Panc1 (cell line): Measurements from ENCODE around the gene ATP8B3. TPM values are rescaled to one million over a fixed set of nuclear protein-coding genes. Genes with fewer than 3 reads are reported as not detected.

Source experiments
- ATAC-seq: fragments of 200-7000 bp; cut with Tn5 transposase; 2 replicates; pipeline ENCODE4 v1.9.1; 2020; ENCODE audit warnings: mild to moderate bottlenecking, moderate library complexity
- BruUV-seq: library from RNA; stranded (reverse); fragments of 400-500 nt; replicated peaks from 2 replicates; lab custom pipeline; 2021; lab: Mats Ljungman, UMichigan
- CTCF ChIA-PET: fragments of 300-600 bp; sonication (Branson Sonifier 250); formaldehyde crosslinking; loops from one replicate; lab custom pipeline; 2022; ENCODE audit warnings: antibody characterized with exemption; lab: Charles Lee
- POLR2A ChIA-PET: fragments of 300-600 bp; sonication (Branson Sonifier 250); formaldehyde crosslinking; loops from one replicate; lab custom pipeline; 2022; ENCODE audit warnings: antibody characterized with exemption; lab: Charles Lee
- DNase-seq: peaks from one replicate; pipeline ENCODE4 v3.0.0-alpha.2; 2010; ENCODE audit warnings: low read depth, low spot score
- H3K27ac ChIP-seq: 2 replicates; pipeline ENCODE4 v1.5.1; 2011; ENCODE audit warnings: mild to moderate bottlenecking, low read length, inconsistent platforms
- H3K27me3 ChIP-seq: fragments of 200-500 bp; sonication (Bioruptor generic); 2 replicates; pipeline ENCODE4 v1.6.0; 2014; ENCODE audit warnings: low read length, inconsistent platforms; ENCODE audit not compliant: control insufficient read depth, insufficient read depth
- H3K36me3 ChIP-seq: fragments of 200-500 bp; sonication (Bioruptor generic); 2 replicates; pipeline ENCODE4 v1.5.1; 2014; ENCODE audit warnings: inconsistent platforms, mild to moderate bottlenecking, low read length, moderate library complexity; ENCODE audit not compliant: control insufficient read depth, insufficient read depth
- H3K4me1 ChIP-seq: 2 replicates; pipeline ENCODE4 v1.5.1; 2011; ENCODE audit warnings: inconsistent platforms, mild to moderate bottlenecking, low read length, moderate library complexity; ENCODE audit not compliant: control insufficient read depth, insufficient read depth
- H3K4me3 ChIP-seq, 2 experiments: 2 replicates each; pipeline ENCODE4 v1.5.1; 2011 to 2012; ENCODE audit warnings: low read depth in 2 of 2, low read length in 2 of 2, mild to moderate bottlenecking in 2 of 2, inconsistent platforms in 1 of 2, moderate library complexity in 1 of 2
- H3K9me3 ChIP-seq: fragments of 200-500 bp; sonication (Bioruptor generic); 2 replicates; pipeline ENCODE4 v1.5.1; 2014; ENCODE audit warnings: low read depth, mild to moderate bottlenecking, inconsistent platforms, low read length, moderate library complexity; ENCODE audit not compliant: control insufficient read depth, insufficient read depth
- POLR2AphosphoS5 ChIP-seq: IDR thresholded peaks from 2 replicates; pipeline ENCODE4 v1.6.1; 2012; ENCODE audit warnings: mild to moderate bottlenecking, low read depth, low read length, moderate library complexity
- SIN3A ChIP-seq: IDR thresholded peaks from 2 replicates; pipeline ENCODE4 v1.6.1; 2012; ENCODE audit warnings: low read depth, mild to moderate bottlenecking, low read length, moderate library complexity, borderline replicate concordance; ENCODE audit not compliant: insufficient read depth
- TCF7L2 ChIP-seq: IDR thresholded peaks from 2 replicates; pipeline ENCODE4 v1.6.1; 2011; ENCODE audit warnings: mild to moderate bottlenecking, low read depth, low read length, inconsistent platforms
- in situ Hi-C: cut with HindIII; loops from 2 replicates; pipeline ENCODE4 v1.10.0; 2016; ENCODE audit warnings: low sequenced_read_pairs, low pct_unique_long_range_greater_than_20kb
- intact Hi-C: fragments of 100-400 bp; cut with micrococcal nuclease; formaldehyde crosslinking; loops from one replicate; pipeline ENCODE4 v1.10.0; 2022; ENCODE audit not compliant: unreplicated experiment
- total RNA-seq: library from RNA; stranded (reverse); gene quantifications from one replicate; pipeline ENCODE4 v1.2.1, GENCODE V29; 2021; ENCODE audit not compliant: unreplicated experiment
- TF ChIP-seq, protein P1 (sequence below), 2 experiments: IDR thresholded peaks; 2 replicates each; pipeline ENCODE4 v1.6.1; 2011 to 2012; ENCODE audit warnings: low read depth in 2 of 2, control low read depth in 1 of 2, low read length in 1 of 2, mild to moderate bottlenecking in 1 of 2, moderate library complexity in 1 of 2; ENCODE audit not compliant: insufficient read depth in 1 of 2
- TF ChIP-seq, protein P2 (sequence below): fragments of 450-650 bp; IDR thresholded peaks from 2 replicates; pipeline ENCODE4 v1.5.1; 2017; ENCODE audit warnings: mild to moderate bottlenecking

Gene ATP8B3
- total RNA-seq, 1 experiment from 2014 or later, result 67.7 TPM

DNA sequence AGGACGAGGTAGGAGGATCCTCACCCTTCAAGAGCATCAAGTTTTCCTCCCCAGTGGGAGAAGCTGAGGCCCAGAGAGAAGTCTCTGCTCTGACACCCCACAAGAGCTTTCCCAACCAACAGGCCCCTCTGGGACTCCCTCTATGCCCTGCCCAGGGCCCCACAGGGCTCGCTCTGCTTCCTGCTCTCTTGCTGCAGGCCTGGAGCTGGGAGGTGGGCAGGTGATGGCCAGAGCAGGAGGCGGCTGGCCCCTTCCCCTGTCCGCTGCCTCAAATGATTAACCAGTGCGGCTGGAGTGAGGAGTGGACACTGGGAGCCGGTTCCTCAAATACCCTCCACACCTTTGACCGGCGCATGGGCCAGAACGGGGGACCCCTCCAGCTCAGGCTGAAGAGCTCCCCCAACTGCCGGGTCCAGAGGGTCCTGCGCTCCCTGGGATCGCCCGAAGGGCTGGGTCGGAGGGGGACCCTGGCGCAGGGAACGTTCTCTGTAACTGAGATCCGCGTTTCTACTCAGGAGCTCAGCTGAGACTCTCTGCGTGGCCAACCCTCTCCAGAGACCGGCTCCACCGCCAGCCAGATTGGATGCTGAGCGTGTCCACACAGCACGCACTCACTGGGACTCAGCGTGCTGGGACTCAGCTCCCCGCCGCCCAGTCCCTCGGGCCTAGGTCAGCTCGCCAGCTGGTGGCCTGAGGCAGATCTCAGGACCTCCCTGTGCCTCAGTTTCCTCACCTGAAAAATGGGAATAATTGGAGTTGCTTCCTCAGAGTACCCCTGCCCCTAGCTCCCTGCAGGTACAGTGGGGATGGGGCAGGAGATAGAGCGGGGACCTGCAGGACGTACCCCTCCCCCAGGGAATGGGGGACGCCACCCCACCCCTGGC, 65.4 kb downstream of the ATP8B3 start:
- TF ChIP-seq, protein P1, sequence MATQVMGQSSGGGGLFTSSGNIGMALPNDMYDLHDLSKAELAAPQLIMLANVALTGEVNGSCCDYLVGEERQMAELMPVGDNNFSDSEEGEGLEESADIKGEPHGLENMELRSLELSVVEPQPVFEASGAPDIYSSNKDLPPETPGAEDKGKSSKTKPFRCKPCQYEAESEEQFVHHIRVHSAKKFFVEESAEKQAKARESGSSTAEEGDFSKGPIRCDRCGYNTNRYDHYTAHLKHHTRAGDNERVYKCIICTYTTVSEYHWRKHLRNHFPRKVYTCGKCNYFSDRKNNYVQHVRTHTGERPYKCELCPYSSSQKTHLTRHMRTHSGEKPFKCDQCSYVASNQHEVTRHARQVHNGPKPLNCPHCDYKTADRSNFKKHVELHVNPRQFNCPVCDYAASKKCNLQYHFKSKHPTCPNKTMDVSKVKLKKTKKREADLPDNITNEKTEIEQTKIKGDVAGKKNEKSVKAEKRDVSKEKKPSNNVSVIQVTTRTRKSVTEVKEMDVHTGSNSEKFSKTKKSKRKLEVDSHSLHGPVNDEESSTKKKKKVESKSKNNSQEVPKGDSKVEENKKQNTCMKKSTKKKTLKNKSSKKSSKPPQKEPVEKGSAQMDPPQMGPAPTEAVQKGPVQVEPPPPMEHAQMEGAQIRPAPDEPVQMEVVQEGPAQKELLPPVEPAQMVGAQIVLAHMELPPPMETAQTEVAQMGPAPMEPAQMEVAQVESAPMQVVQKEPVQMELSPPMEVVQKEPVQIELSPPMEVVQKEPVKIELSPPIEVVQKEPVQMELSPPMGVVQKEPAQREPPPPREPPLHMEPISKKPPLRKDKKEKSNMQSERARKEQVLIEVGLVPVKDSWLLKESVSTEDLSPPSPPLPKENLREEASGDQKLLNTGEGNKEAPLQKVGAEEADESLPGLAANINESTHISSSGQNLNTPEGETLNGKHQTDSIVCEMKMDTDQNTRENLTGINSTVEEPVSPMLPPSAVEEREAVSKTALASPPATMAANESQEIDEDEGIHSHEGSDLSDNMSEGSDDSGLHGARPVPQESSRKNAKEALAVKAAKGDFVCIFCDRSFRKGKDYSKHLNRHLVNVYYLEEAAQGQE (IDR thresholded peaks at IDR 0.05; ENCODE audit: insufficient read depth in 1 of 2, low read depth in 2 of 2, low read length in 1 of 2), result no peak
- TF ChIP-seq POLR2AphosphoS5 (0 out of 2 replicates have a peak, but pooled peaks have one; percentile 21), SIN3A (0 out of 2 replicates have a peak, but pooled peaks have one; percentile 17), TCF7L2 (no peak)
- TF ChIP-seq, protein P2, sequence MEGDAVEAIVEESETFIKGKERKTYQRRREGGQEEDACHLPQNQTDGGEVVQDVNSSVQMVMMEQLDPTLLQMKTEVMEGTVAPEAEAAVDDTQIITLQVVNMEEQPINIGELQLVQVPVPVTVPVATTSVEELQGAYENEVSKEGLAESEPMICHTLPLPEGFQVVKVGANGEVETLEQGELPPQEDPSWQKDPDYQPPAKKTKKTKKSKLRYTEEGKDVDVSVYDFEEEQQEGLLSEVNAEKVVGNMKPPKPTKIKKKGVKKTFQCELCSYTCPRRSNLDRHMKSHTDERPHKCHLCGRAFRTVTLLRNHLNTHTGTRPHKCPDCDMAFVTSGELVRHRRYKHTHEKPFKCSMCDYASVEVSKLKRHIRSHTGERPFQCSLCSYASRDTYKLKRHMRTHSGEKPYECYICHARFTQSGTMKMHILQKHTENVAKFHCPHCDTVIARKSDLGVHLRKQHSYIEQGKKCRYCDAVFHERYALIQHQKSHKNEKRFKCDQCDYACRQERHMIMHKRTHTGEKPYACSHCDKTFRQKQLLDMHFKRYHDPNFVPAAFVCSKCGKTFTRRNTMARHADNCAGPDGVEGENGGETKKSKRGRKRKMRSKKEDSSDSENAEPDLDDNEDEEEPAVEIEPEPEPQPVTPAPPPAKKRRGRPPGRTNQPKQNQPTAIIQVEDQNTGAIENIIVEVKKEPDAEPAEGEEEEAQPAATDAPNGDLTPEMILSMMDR, result no peak
- intact Hi-C loops, result no loop called here
- Histone ChIP-seq H3K4me1 (peaks cover 37% of the 10 kb centered on the region), H3K36me3 (no peaks in the 10 kb centered on the region; the same call in 1 of the 2 replicates), H3K27ac (peak overlapping the region; percentile 95), H3K27me3 (no peaks in the 10 kb centered on the region), H3K9me3 (no peaks in the 10 kb centered on the region), H3K4me3 (peak overlapping the region in 1 of 2 experiments; percentile 32; a peak in 2 of 4 replicates)
- DNase-seq (no peak), ATAC-seq (peak; percentile 55)
- BruUV-seq, result no TSS peak
- in situ Hi-C loops, result no loop called here
- CTCF ChIA-PET, result interaction anchor here (1.1 kb wide), 1 partner anchor 71 kb away, joined by 3 read pairs; no protein-coding TSS in a partner anchor
- POLR2A ChIA-PET, result interaction anchor here (0.5 kb wide), 1 partner anchor 69 kb away, joined by 5 read pairs; no protein-coding TSS in a partner anchor

DNA sequence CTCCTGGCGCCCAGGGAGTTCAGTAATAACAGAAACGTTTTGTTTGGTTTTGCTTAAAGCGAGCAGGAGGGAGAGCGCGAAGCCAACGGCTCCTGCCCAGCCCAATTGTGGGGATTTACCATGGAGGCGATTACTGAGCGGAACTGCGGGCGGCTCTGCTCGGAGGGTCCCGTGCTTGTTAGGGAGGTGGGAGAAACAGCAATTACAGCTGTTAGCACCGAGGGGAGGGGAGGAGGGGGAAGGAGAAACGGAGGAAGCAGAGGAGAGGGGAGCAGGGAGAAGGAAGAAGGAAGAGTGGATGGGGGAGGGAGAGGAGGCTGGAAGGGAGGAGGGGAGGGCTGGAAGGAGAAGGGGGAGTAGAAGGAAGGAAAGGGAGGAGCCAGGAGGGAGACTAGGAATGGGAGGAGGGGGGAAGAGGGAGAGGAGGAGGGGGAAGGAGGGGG, 66.5 kb downstream of the ATP8B3 start:
- H3K4me1 ChIP-seq, result peaks cover 27% of the 10 kb centered on the region
- TF ChIP-seq, protein P1 (IDR thresholded peaks at IDR 0.05; ENCODE audit: insufficient read depth in 1 of 2, low read depth in 2 of 2, low read length in 1 of 2), result no peak
- no peak for TF ChIP-seq POLR2AphosphoS5
- no peak for DNase-seq
- in situ Hi-C loops (no loop called here), intact Hi-C loops (no loop called here)
- peak overlapping the region; percentile 21 to 54 for H3K4me3 ChIP-seq
- peak overlapping the region; percentile 98 for H3K27ac ChIP-seq
- H3K27me3 ChIP-seq, result no peaks in the 10 kb centered on the region
- ChIA-PET POLR2A (no interaction called here), CTCF (no interaction called here)
- no peaks in the 10 kb centered on the region for H3K9me3 ChIP-seq
- BruUV-seq, result TSS peak; percentile 71
- ATAC-seq, result no peak
- H3K36me3 ChIP-seq, result no peaks in the 10 kb centered on the region; the same call in 1 of the 2 replicates
